DND-41 (cell line): ENCODE data around the gene EXOC3L1.

ENCODE experiments used
- ATAC-seq: fragments of 200-7000 bp; cut with Tn5 transposase; 3 replicates; pipeline ENCODE4 v1.9.1; 2021; ENCODE audit warnings: low read depth; ENCODE audit not compliant: insufficient read depth
- DNase-seq: peaks from one replicate; pipeline ENCODE4 v3.0.0-alpha.2; 2020
- H2AFZ ChIP-seq: 2 replicates; pipeline ENCODE4 v1.6.0; 2012; ENCODE audit warnings: low read depth, low read length
- H3K27ac ChIP-seq: 2 replicates; pipeline ENCODE4 v1.5.1; 2012; ENCODE audit warnings: low read length, inconsistent platforms
- H3K27me3 ChIP-seq: fragments of 200-600 bp; sonication (generic); 2 replicates; pipeline ENCODE4 v1.6.0; 2012; ENCODE audit warnings: low read length, mild to moderate bottlenecking, inconsistent platforms; ENCODE audit not compliant: insufficient read depth, poor library complexity
- H3K36me3 ChIP-seq: 2 replicates; pipeline ENCODE4 v1.5.1; 2012; ENCODE audit warnings: low read length, inconsistent platforms; ENCODE audit not compliant: insufficient read depth
- H3K4me1 ChIP-seq: 2 replicates; pipeline ENCODE4 v1.5.1; 2012; ENCODE audit warnings: mild to moderate bottlenecking, low read length; ENCODE audit not compliant: insufficient read depth
- H3K4me2 ChIP-seq: 2 replicates; pipeline ENCODE4 v1.6.0; 2012; ENCODE audit warnings: mild to moderate bottlenecking, moderate library complexity, low read length, inconsistent platforms; ENCODE audit not compliant: insufficient read depth
- H3K4me3 ChIP-seq, 2 experiments: fragments of 200-600 bp in 1 of 2; shearing (Covaris generic) in 1 of 2; 2 replicates each; pipeline ENCODE4 v1.5.1; 2012 to 2016; ENCODE audit warnings: inconsistent platforms in 2 of 2, low read length in 2 of 2, mild to moderate bottlenecking in 2 of 2, low read depth in 1 of 2, moderate library complexity in 1 of 2
- H3K79me2 ChIP-seq: 2 replicates; pipeline ENCODE4 v1.6.0; 2012; ENCODE audit warnings: low read length, inconsistent platforms; ENCODE audit not compliant: insufficient read depth
- H3K9ac ChIP-seq: 2 replicates; pipeline ENCODE4 v1.6.0; 2012; ENCODE audit warnings: low read depth, mild to moderate bottlenecking, inconsistent platforms, low read length, moderate library complexity
- H3K9me3 ChIP-seq: 2 replicates; pipeline ENCODE4 v1.5.1; 2012; ENCODE audit warnings: low read length, moderate library complexity, mild to moderate bottlenecking, inconsistent platforms; ENCODE audit not compliant: insufficient read depth, severe bottlenecking
- H4K20me1 ChIP-seq: 2 replicates; pipeline ENCODE4 v1.6.0; 2012; ENCODE audit warnings: low read length; ENCODE audit not compliant: insufficient read depth
- CTCF ChIP-seq: IDR thresholded peaks from 2 replicates; pipeline ENCODE4 v1.5.1; 2012; ENCODE audit warnings: borderline replicate concordance, low read length, moderate library complexity, mild to moderate bottlenecking; ENCODE audit not compliant: poor library complexity, severe bottlenecking; ENCODE audit errors: extremely low read depth
- EZH2 ChIP-seq: IDR thresholded peaks from 3 replicates; pipeline ENCODE4 v1.6.1; 2012; ENCODE audit warnings: borderline replicate concordance, low read depth, mild to moderate bottlenecking, moderate library complexity, low read length, inconsistent platforms; ENCODE audit not compliant: severe bottlenecking

EXOC3L1 gene

GRCh38 chr16:67174706-67175231 lies 15.2 kb downstream of the EXOC3L1 start:
- Histone ChIP-seq H3K4me1 (peaks cover 27% of the 10 kb centered on the region), H3K27ac (no peak overlapping the region), H3K9ac (peak overlapping the region; percentile 30; the same call in 1 of the 2 replicates), H4K20me1 (peaks cover 15% of the 10 kb centered on the region), H3K9me3 (no peaks in the 10 kb centered on the region), H3K79me2 (no peaks in the 10 kb centered on the region; the same call in 1 of the 2 replicates), H3K4me3 (peak overlapping the region in 1 of 2 experiments; percentile 37; a peak in 1 of 4 replicates), H3K36me3 (no peaks in the 10 kb centered on the region), H3K4me2 (peak overlapping the region; percentile 60; the same call in 1 of the 2 replicates), H2AFZ (no peak overlapping the region), H3K27me3 (peaks cover 3% of the 10 kb centered on the region)
- DNase-seq (no peak), ATAC-seq (no peak)
- TF ChIP-seq EZH2 (no peak), CTCF (no peak)

GRCh38 chr16:67173808-67174705 lies 15.9 kb downstream of the EXOC3L1 start:
- no peak overlapping the region for H2AFZ ChIP-seq

GRCh38 chr16:67173323-67173722 lies 16.6 kb downstream of the EXOC3L1 start:
- H3K79me2 ChIP-seq = no peaks in the 10 kb centered on the region
- ATAC-seq = no peak
- peaks cover 10% of the 10 kb centered on the region for H4K20me1 ChIP-seq
- H3K4me2 ChIP-seq = peak overlapping the region; percentile 60; the same call in 1 of the 2 replicates
- H3K9ac ChIP-seq = no peak overlapping the region
- TF ChIP-seq CTCF (no peak), EZH2 (no peak)
- no peaks in the 10 kb centered on the region for H3K36me3 ChIP-seq
- no peaks in the 10 kb centered on the region for H3K9me3 ChIP-seq
- H3K4me1 ChIP-seq = peaks cover 31% of the 10 kb centered on the region
- DNase-seq = no peak
- H3K27ac ChIP-seq = no peak overlapping the region
- no peak overlapping the region for H2AFZ ChIP-seq
- peaks cover 3% of the 10 kb centered on the region for H3K27me3 ChIP-seq
- no peak overlapping the region for H3K4me3 ChIP-seq

More at GRCh38 chr16:67173808-67174705, 15.9 kb downstream of the EXOC3L1 start:
- H4K20me1 ChIP-seq = peaks cover 13% of the 10 kb centered on the region
- H3K9ac ChIP-seq = peak overlapping the region; percentile 30; the same call in 1 of the 2 replicates
- no peaks in the 10 kb centered on the region for H3K9me3 ChIP-seq
- DNase-seq (peak; percentile 66), ATAC-seq (peak; percentile 75)
- TF ChIP-seq EZH2 (no peak), CTCF (no peak)
- H3K4me3 ChIP-seq = peak overlapping the region in 1 of 2 experiments; percentile 37; a peak in 1 of 4 replicates
- H3K4me1 ChIP-seq = peaks cover 29% of the 10 kb centered on the region
- peak overlapping the region; percentile 60 for H3K4me2 ChIP-seq
- H3K27ac ChIP-seq = no peak overlapping the region
- peaks cover 3% of the 10 kb centered on the region for H3K27me3 ChIP-seq
- H3K36me3 ChIP-seq = no peaks in the 10 kb centered on the region
- H3K79me2 ChIP-seq = no peaks in the 10 kb centered on the region
